LHCN-M2 (cell line): ENCODE results near the gene KLF11. TPM values are rescaled to one million over a fixed set of nuclear protein-coding genes. Genes with fewer than 3 reads are reported as not detected.
"Not testable (repeated sequence)": the region's sequence is repeated elsewhere in the genome, so short reads cannot be mapped to it uniquely, and the experiment has no call there.

ENCODE experiments used
- DNase-seq: peaks from one replicate; pipeline ENCODE4 v3.0.0-alpha.2; 2012; ENCODE audit warnings: low read depth
- total RNA-seq: library from RNA; depleted of rRNA; stranded (reverse); fragments of >200 nt; gene quantifications from 2 replicates; pipeline ENCODE4 v1.2.3, GENCODE V29; 2014

KLF11 gene
- total RNA-seq, 1 experiment from 2014 or later: 3.1 TPM

DNA sequence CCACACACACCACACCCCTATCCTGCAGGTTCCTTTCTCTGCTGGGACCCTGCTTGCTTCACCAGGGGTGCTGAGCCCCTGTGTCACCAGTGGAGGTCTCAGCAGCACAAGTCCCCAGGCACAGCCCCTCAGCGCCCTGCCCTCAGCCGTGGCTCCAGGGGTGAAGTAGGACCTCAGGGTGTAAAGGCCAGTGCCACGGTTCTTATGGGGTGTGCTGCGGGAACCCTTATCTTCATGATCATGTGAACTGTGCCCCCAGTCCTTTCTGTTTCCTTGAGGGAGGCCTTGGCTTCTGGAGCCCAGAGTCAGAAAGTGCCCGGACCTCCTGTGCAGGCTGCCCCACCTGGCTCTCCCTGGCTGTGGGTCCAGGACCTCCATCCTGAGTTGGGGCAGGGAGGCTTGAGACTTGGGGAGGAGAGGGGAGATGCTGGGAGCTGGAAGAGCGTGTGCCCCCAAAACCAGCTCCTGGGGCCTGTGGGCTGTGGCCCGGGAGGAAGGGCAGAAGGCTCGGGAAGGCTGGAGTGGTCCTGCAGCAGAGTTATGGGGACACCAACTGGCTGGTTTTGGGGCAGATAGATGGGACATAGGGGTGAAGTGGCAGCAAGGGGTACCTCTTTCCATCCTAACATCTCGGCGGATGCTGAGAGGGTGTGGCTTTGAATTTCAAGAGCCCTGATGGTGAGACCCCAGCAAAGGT, 20.2 kb upstream of the KLF11 start:
- DNase-seq: no peak

DNA sequence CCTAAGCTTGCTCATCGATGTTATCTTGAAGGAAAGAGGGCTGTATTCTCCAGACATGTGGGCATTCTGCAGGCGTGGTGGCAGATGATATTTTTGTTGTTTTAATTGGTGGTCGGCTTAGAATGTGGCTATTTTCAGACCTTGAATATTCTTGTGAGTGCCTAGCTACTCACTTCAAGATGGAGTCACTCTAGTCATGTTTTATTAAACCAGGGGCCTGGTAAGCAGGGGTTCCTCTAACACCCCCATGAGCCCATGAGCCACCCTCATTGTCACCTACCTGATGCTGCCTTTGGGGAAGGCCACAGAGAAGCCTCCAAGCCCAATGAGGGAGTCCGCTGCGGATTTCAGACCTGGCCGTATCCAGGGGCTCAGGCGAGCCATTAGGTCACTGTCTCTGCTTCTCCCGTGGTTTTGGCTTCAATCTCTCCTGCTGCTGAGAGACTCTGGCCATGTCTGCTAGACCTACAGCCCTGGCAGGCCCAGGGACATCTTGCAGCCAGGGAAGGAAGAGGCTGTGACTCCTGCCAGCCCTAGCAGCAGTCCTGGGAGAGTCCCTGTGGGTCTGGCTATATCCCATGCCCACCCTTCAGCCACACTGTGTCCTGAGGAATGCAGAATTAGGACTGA, 16.3 kb upstream of the KLF11 start:
- no peak for DNase-seq

DNA sequence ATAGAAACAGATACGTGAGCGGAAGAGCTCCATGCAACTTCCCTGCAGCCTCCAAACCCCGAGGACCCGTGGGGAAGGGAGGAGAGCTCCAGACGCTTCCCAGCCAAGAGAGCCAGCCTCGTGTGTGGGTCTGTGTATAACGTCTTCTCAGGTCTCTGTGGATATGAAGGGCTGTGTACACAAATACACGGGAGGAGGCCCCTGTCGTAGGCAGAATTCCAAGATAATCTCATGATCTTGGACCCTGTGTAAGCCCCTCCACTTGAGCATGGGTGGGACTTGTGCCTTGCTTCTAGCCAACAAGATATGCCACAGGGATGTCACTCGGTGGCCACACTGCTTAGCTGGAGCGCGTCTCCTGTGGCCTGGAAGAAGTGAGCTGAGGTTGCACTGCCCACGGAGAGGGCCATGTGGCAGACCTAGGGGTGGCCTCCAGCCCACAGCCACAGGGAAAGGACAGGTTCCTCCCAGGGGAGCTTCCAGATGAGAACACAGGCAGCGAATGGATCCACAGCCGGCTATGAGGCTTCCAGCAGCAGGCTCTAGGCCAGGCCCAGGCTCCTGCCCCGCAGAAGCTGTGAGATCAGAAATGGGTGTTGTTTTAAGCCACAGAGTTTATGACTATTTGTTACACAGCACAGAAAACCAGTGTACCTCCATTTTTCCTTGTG, 15.6 kb upstream of the KLF11 start:
- no peak for DNase-seq

DNA sequence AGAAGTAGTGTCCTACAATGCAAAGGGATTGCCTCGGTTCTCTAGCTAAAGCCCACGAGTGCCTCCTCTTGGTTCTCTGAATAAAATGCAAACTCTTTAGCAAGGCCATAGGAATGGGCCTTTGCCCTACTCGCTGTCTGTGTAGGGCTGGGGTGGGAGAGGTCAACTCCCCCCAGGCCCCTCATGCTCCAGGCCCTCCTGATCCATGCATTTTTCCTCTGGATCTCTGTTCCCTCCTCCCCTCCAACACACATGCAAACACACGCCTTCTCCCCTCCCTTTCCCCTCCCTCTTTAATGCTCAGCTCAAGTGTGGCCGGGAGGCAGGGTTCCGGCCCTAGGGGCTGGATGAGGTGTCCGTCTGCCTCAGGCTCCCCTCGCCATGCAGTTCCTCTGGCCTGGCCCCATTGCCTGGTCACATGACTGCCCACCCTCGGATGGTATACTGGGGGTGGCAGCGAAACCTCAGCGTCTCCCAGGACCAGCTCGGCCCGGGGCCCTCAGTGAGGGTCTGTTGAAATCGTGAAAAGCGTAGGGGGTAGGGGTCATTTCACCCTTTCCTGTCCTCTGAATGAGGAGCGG, 14.9 kb upstream of the KLF11 start:
- no peak for DNase-seq

DNA sequence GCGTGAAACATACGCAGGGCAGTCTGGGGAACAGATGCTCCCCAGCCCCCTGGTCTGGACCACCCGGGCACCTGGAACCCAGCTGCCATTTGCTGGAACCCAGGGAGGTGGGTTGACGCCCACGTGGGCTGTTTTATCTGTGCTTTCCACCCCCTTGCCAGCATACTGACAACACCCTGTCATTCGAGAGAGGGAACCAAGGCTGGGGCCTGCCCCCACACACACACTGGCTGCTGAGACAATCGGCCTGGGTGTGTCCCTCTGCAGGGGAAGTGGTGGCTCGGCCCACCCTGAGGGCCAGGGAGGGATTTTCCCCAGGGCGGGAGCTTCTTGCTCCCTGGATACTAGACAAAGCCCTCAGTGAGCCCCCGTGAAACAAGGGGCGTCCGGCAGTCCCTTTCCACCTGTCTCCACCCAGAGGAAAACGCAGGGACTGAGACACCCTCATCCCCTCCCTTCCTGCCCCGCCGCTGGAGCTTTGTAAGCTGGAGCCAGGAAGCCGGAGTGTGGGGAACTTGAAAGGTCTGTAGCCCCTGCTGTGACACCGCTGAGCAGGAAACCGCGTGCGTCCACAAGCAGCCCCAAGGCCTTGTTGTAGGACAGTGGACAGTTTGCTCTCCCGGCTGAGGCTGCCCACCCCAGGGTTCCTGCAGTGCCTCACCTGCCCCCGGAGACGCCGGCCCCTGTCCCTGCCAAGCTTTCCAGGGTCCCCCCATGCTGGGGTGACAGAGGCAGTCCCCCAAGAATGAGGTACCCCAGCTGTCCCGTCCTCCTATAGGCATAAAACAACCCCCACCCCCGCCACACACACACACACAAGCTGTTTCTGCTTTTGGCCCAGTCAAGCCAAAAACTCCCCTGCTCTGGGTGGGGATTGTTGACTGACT, 14.1 kb upstream of the KLF11 start:
- no peak for DNase-seq

DNA sequence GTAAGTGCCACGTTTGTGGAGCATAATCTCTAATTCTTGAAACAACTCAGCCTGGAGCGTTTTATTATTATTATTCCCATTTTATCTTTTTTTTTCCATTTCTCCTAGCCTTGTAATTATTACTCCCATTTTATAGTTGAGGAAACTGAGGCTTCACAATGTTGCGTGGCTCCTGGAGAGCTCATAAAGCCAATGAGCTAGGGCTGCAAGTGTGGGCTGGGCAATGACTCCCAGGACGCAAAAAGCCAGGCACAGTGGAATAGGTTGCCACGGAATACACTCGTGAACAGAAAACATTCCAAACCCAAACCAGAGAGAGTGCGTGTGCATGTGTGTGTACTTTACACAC, 13.5 kb upstream of the KLF11 start:
- DNase-seq: no peak

DNA sequence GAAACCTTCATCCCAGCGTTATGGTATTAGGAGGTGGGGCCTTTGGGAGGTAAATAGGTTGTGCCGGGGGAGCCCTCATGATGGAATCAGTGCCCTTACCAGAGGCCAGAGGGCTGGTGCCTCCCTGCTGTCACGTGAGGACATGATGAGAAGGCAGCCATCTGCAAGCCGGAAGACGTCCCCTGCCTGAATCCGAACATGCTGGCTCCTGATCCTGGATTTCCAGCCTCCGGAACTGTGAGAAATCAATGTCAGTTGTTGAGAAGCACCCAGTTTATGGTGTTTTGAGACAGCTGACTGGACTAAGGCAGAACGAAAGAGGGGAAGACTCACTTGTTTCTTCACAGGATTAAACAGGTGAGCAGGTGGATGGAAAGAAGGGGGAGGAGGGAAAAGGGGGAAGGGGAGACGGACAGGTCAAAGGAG, 13.0 kb upstream of the KLF11 start:
- no peak for DNase-seq

DNA sequence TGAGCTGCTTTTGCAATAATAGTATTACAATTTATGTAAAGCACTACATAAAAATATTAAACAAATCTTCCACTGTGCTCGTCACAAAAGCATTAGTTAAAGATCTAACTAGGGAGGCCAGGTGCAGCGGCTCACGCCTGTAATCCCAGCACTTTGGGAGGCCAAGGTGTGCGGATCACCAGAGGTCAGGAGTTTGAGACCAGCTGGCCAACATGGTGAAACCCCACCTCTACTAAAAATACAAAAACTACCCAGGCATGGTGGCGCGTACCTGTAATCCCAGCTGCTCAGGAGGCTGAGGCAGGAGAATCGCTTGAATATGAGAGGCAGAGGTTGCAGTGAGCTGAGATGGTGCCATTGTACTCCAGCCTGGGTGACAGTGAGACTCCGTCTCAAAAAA, 12.6 kb upstream of the KLF11 start:
- not testable (repeated sequence) for DNase-seq

DNA sequence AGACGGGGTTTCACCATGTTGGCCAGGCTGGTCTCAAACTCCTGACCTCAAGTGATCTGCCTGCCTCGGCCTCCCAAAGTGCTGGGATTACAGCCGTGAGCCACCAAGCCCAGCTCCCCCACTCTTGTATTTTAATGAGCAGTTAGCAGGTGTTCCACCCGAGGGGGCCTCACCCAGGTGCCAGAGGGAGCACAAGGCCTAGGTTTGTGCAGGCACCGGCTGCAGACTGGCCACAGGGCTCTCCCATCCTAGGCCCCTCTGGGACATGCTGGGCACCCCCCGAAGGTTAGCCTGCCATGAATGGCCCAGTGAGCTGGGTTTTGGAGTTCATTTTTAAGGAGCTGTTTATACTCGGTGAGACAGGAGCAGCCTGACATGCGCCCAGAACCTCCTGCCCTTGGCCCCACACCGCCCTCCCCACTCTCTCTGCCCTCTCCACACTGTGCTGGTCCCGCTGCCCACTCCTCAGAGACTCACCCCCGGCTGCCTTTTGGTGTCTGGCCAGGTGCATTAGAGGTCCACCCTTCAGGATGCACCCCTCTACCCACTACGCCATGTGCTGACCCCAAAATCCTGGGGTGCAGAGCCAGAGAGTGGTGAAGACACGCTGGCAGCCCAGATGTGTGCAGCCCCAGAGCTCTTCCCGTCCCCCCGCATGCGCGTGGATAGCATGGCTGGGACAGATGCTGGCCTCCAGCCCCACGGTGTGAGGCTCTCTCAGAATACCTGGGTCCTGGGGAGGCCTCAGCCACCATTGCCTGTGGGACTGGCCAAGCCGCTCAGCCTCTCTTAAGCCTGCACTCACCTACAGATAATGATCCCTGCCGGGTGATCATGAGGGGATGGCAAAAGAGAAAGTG, 11.2 kb upstream of the KLF11 start:
- DNase-seq: no peak

DNA sequence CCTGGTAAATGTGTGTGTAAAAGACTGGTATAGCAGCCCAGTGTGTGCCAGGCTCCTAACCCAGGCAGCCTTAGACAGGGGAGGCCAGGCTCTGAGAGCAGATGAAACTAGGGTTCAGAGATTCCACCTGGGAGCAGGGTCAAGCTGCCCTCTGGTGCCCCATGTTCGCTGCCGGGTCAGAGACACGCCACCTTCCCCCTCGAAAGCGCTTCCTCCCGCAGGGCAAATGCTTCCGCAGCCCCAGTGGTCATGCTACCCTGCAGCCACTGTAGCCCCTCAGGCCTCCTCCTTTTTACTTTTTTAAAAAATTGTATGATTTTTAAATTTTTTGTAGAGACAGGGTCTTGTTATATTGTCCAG, 10.6 kb upstream of the KLF11 start:
- DNase-seq: no peak

DNA sequence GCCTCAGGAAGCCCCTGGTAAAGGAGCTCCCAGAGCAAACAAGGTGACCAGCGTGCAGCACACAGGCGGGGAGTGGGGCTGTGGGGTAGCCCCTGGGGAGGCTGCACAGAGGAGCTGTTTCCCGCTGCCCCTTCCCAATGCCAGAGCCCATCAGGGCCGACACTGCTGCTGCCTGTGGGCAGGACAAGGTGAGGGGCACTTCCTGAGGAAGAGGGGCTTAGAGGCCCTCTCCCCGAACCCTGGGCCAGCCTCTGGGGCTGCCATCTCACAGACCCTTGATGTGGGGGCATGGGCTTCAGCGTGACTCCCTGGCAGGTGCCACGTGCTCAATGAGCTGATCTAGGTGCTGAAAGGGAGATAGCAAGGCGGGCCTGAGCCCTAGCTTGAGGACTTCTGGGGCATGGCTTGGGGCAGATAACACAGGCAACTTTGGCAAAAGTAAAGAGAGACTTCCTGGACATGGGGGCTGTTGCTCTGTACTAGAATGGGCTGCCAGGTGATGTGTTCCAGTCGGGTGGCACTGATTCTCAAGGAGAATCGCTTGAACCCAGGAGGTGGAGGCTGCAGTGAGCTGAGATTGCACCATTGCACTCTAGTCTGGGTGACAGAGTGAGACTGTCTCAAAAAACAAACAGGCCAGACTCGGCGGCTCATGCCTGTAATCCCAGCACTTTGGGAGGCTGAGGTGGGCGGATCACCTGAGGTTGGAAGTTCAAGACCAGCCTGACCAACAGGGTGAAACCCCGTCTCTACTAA, 9.9 kb upstream of the KLF11 start:
- DNase-seq: no peak

DNA sequence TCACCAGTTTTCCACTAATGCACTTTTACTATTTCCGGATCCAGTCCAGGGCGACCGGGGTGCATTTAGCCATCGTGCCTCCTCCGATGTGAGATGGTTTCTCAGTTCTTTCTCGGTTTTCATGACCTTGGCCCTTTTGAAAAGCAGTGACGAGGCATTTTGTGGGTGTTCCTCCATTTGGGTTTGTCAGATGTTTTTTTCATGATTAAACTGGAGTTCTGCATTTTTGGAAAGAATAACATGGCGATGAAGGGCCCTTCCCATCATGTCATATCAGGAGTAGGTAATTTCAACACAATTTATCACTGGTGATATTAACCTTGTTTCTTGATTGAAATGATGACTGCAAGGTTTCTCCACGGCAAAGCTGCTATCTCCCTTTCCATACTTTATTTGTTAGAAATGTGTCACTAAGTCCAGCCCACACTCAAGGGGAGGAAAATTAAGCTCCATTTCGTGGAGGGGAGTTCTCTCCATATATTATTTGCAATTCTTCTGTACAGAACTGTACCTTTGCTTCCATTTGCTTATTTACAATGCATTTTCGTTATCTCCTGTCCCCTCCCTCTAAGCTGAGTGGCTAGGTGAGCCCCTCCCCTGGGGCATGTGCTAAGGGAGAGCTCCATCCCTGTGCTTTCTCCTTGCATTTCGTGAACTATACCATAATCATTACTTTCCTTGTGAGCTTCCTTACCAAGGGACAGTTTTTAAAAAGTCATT, 8.9 kb upstream of the KLF11 start:
- no peak for DNase-seq

DNA sequence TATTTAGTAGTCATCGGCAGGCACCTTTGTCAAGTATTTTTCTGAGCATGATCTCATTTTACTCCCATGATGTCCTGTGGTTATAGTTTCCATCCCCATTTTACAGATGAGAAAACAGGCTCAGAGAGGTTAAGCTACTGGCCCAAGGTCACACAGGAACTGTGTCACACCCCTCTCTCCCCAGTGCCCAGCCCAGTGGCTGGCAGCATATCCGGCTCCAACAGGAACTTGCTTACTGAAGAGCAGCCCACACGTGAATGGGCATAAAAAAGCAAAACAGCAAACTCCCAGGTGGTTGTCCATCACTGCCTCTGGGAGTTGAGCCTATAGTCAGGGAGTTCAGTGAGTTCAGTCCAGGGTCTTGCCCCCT, 8.3 kb upstream of the KLF11 start:
- DNase-seq: no peak

DNA sequence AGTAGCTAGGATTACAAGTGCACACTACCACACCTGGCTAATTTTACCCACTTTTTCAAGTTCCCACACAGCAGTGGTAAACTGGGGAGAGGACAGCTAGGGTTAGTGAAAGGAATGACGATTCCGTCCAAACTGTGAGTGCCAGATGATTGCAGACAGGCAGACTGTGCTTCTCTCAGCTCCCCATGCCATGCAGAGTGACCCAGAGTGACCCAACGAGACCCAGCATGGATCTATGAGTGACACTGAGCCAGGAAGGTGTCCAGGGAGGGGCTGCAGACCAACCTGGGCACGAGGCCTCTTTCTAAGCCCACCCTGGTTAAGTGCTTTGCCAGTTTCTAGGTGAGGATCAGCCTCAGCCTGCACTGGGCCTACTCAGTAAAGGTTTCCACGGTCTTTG, 7.7 kb upstream of the KLF11 start:
- DNase-seq: no peak

DNA sequence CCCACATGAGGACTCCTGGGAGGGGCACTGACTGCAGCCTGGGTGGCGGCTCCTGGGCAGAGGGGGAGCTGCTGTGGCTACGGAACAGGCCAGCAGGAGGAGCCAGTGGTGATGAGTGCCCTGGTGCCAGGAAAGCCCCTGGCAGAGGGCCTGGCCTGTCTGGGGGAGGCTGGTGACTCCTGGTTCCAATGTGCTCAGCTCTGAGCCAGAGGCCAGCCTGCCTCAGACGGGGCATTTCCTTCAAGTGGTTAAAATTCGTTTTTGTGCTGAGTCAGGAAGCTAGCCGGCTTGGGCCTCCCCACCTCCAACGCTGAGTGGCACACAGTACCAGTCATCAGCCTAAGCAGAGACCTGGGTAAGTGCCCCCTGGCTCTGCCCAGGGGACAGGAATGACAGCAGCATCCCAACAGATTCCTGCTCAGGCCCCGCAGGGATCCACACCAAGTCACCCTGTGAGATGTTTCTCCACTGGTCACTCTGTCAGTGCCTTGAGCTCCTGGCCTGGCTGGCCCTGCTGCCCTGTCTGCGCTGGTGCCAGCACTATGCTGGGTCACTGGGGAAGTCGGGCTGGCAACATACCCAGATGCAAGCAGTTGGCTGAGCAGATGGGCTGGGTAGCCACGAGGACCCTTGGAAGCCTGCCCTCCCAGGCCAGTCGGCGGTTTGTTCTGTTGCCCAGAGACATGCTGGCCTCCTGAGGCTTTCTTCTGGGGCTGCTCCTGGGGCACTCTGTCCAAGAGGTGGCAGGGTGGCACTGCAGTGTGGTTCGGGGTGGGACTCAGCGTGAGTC, 7.1 kb upstream of the KLF11 start:
- peak; percentile 58 for DNase-seq

DNA sequence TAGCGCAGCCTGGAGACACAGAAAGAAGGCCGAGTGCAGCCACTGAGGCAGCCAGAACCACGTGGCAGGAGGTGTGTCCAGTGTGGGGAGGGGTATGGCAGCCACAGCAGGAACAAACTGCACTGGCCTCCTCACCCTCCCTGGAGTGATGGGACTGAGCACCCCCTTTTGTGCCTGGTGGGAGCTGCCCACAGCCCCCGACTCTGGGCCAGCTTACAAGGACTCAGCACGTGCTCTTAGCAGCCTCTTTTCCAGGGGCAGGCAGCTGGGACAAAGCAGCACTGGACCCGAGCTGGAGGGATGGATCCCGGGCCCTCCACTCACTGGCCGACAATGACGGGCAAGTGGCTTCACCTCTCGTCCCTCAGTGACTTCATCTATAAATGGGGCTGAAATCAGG, 5.2 kb upstream of the KLF11 start:
- no peak for DNase-seq

DNA sequence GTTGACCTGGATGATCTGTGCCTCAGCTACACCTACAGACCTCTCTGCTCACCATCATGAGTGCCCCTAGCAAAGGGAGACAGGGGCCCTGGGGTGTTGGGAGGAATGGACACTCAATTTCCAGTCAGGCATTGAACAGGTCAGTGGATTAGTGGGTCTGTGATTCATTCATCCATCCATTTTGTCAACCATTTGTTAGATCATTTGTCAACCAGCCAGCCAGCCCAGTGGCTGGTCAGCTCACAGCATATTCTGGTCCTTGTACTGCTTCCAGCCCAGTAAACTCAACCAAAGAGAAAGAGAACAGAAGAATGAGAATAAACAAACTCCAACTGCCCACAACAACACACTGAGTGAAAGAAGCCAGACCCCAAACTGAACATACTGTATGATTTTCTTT, 4.6 kb upstream of the KLF11 start:
- peak; percentile 19 for DNase-seq

DNA sequence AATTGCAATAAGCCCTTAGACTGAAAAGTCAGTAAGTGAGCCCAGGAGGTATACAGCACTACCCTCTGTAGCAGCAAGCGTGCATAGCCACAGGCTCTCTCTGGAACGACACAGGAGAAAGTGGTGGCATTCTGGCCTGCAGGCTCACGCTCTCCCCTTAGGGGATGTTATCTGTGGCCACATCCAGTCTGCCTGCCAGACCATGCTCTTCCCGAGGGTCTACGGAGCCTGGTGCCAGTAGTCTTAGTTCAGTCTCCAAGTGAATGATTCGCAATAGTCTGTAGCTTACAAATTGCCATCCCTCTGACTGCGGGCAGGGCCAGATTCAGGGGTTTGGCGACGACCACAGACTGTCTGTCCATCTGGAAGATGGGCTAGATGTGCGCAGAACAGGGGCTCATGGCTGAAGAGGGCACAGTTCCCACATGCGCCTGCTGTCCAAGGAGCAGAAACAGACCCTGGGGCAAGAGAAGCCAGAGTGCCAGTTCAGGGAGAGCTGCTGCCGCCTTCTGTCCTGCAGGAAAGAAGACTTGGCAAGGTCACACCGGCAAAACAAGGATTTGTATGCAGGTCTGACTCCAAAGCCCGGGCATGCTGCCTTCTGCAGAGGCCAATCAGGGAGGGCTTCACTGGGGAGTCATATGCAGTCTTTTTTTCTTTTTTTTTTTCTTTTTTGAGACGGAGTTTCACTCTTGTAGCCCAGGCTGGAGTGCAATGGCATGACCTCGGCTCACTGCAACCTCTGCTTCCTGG, 3.5 kb upstream of the KLF11 start:
- DNase-seq: no peak
